ENCODE results near the gene EIF1. TPM values are rescaled to one million over a fixed set of nuclear protein-coding genes. Genes with fewer than 3 reads are reported as not detected.
"Not testable (repeated sequence)": the region's sequence is repeated elsewhere in the genome, so short reads cannot be mapped to it uniquely, and the experiment has no call there.

Gene EIF1
- total and polyA plus RNA-seq, 2 experiments from 2014 or later, result 285 to 726 TPM

GRCh38 chr17:41692722-41693521 lies 4.2 kb downstream of the EIF1 start:
- no peak for TF ChIP-seq CTCF (IDR thresholded peaks at IDR 0.05; ENCODE audit: low read depth, low read length)
- no peaks in the 10 kb centered on the region for H3K9me3 ChIP-seq (ENCODE audit: low read depth)
- no peak for DNase-seq (ENCODE audit: low read depth in 1 of 2, low spot score in 1 of 2)
- no peak overlapping the region for H3K4me3 ChIP-seq
- H3K27me3 ChIP-seq, result no peaks in the 10 kb centered on the region
- H3K27ac ChIP-seq, result peak overlapping the region; percentile 29
- peaks cover 7% of the 10 kb centered on the region for H3K4me1 ChIP-seq (ENCODE audit: low read depth)
- peaks cover 35% of the 10 kb centered on the region for H3K36me3 ChIP-seq

GRCh38 chr17:41695134-41695661 lies 6.5 kb downstream of the EIF1 start:
- Histone ChIP-seq H3K27ac (peak overlapping the region; percentile 18), H3K27me3 (no peaks in the 10 kb centered on the region), H3K9me3 (ENCODE audit: low read depth) (no peaks in the 10 kb centered on the region), H3K4me3 (no peak overlapping the region), H3K4me1 (ENCODE audit: low read depth) (peaks cover 3% of the 10 kb centered on the region), H3K36me3 (peaks cover 29% of the 10 kb centered on the region)
- DNase-seq (ENCODE audit: low read depth in 1 of 2, low spot score in 1 of 2), result no peak
- TF ChIP-seq CTCF (IDR thresholded peaks at IDR 0.05; ENCODE audit: low read depth, low read length), result no peak

- H3K36me3 ChIP-seq, result peaks cover 19% of the 10 kb centered on the region
- H3K27me3 ChIP-seq, result no peaks in the 10 kb centered on the region
- no peaks in the 10 kb centered on the region for H3K4me1 ChIP-seq (ENCODE audit: low read depth)
- H3K4me3 ChIP-seq, result no peak overlapping the region
- DNase-seq (ENCODE audit: low read depth in 1 of 2, low spot score in 1 of 2), result peak; percentile 87 to 90
- peak; percentile 86 for TF ChIP-seq CTCF (IDR thresholded peaks at IDR 0.05; ENCODE audit: low read depth, low read length)
- no peaks in the 10 kb centered on the region for H3K9me3 ChIP-seq (ENCODE audit: low read depth)
- H3K27ac ChIP-seq, result no peak overlapping the region
Observed at GRCh38 chr17:41695954-41696757, 7.5 kb downstream of the EIF1 start.

GRCh38 chr17:41697122-41697962 lies 8.7 kb downstream of the EIF1 start:
- DNase-seq (ENCODE audit: low read depth in 1 of 2, low spot score in 1 of 2), result peak in 1 of 2 donors; percentile 85
- no peak for TF ChIP-seq CTCF (IDR thresholded peaks at IDR 0.05; ENCODE audit: low read depth, low read length)
- no peaks in the 10 kb centered on the region for H3K4me1 ChIP-seq (ENCODE audit: low read depth)

GRCh38 chr17:41700843-41701242 lies 12.2 kb downstream of the EIF1 start:
- not testable (repeated sequence) for H3K4me1 ChIP-seq (ENCODE audit: low read depth); H3K36me3 ChIP-seq; H3K4me3 ChIP-seq; H3K27me3 ChIP-seq; DNase-seq (ENCODE audit: low read depth in 1 of 2, low spot score in 1 of 2); H3K27ac ChIP-seq; H3K9me3 ChIP-seq (ENCODE audit: low read depth)

More at GRCh38 chr17:41697122-41697962, 8.7 kb downstream of the EIF1 start:
- H3K36me3 ChIP-seq, result peaks cover 7% of the 10 kb centered on the region
- no peak overlapping the region for H3K4me3 ChIP-seq
- no peaks in the 10 kb centered on the region for H3K27me3 ChIP-seq
- H3K9me3 ChIP-seq (ENCODE audit: low read depth), result no peaks in the 10 kb centered on the region
- H3K27ac ChIP-seq, result no peak overlapping the region
